HCT116 (cell line): ENCODE results near the gene ZNF839. TPM values are rescaled to one million over a fixed set of nuclear protein-coding genes. Genes with fewer than 3 reads are reported as not detected.
A peak's percentile ranks its signal among the peaks of the same experiment; 100 is the strongest.

Source experiments
- ATAC-seq: fragments of 200-7000 bp; cut with Tn5 transposase; 2 replicates; pipeline ENCODE4 v1.9.1; 2020; ENCODE audit warnings: mild to moderate bottlenecking, moderate library complexity
- BruUV-seq: library from RNA; stranded (reverse); fragments of 400-500 nt; replicated peaks from 2 replicates; lab custom pipeline; 2021; lab: Mats Ljungman, UMichigan
- CTCF ChIA-PET: fragments of 300-600 bp; sonication (Branson Sonifier 250); formaldehyde crosslinking; loops from one replicate; lab custom pipeline; 2021; ENCODE audit warnings: antibody characterized with exemption; lab: Charles Lee
- POLR2A ChIA-PET: fragments of 300-600, 350-600 bp; sonication (Branson Sonifier 250); formaldehyde crosslinking; loops from one replicate; lab custom pipeline; 2021; ENCODE audit warnings: antibody characterized with exemption; lab: Charles Lee
- RAD21 ChIA-PET, 2 experiments: fragments of 300-600 bp; sonication (Branson Sonifier 250); formaldehyde crosslinking; loops; one replicate each; lab custom pipeline; 2023; ENCODE audit warnings: low total read pairs in 2 of 2; ENCODE audit not compliant: uncharacterized antibody in 2 of 2, unreplicated experiment in 2 of 2, low non-redundant PET in 1 of 2; lab: Charles Lee
- DNase-seq: peaks from one replicate; pipeline ENCODE4 v3.0.0-alpha.2; 2010; ENCODE audit warnings: low read depth, low spot score
- H2AFZ ChIP-seq: fragments of 200-600 bp; shearing (Covaris generic), sonication (generic); 2 replicates; pipeline ENCODE4 v1.6.1; 2017; ENCODE audit warnings: low read depth, mixed run types, mixed read lengths, antibody characterized with exemption, low read length; ENCODE audit not compliant: poor library complexity, severe bottlenecking
- H3K27ac ChIP-seq: 2 replicates; pipeline ENCODE4 v1.5.1; 2012; ENCODE audit warnings: low read depth, low read length
- H3K27me3 ChIP-seq: fragments of 200-600 bp; sonication (generic); 2 replicates; pipeline ENCODE4 v1.6.1; 2016; ENCODE audit warnings: mixed run types, low read length, mixed read lengths; ENCODE audit not compliant: insufficient read depth
- H3K36me3 ChIP-seq, 2 experiments: fragments of 200-500 bp in 1 of 2; fragments of 200-600 bp in 1 of 2; sonication (Bioruptor generic) in 1 of 2; sonication (generic) in 1 of 2; 2 replicates each; pipeline versions ENCODE4 v1.5.1 to v1.6.1; 2014 to 2016; ENCODE audit warnings: low read length in 2 of 2, inconsistent platforms in 1 of 2, mixed read lengths in 1 of 2, mixed run types in 1 of 2; ENCODE audit not compliant: insufficient read depth in 2 of 2, control insufficient read depth in 1 of 2
- H3K4me1 ChIP-seq, 2 experiments: fragments of 200-600 bp in 1 of 2; sonication (generic) in 1 of 2; 2 replicates each; pipeline versions ENCODE4 v1.5.1 to v1.6.1; 2012 to 2017; ENCODE audit warnings: low read length in 2 of 2, inconsistent platforms in 1 of 2, mild to moderate bottlenecking in 1 of 2, mixed read lengths in 1 of 2, mixed run types in 1 of 2, moderate library complexity in 1 of 2; ENCODE audit not compliant: insufficient read depth in 2 of 2, control insufficient read depth in 1 of 2
- H3K4me2 ChIP-seq: fragments of 200-600 bp; sonication (generic); 2 replicates; pipeline ENCODE4 v1.6.1; 2017; ENCODE audit warnings: mixed run types, low read length, mixed read lengths
- H3K4me3 ChIP-seq, 2 experiments: fragments of 200-600 bp in 1 of 2; sonication (generic) in 1 of 2; replicated peaks in 1 of 2; 2 replicates each; pipeline ENCODE4 v1.5.1; 2011 to 2016; ENCODE audit warnings: low read length in 2 of 2, control low read depth in 1 of 2, low read depth in 1 of 2, mild to moderate bottlenecking in 1 of 2, mixed read lengths in 1 of 2, mixed run types in 1 of 2
- H3K79me2 ChIP-seq: fragments of 200-600 bp; sonication (generic); 2 replicates; pipeline ENCODE4 v1.6.1; 2017; ENCODE audit warnings: mild to moderate bottlenecking, mixed run types, low read length, moderate library complexity, mixed read lengths; ENCODE audit not compliant: insufficient read depth
- H3K9ac ChIP-seq: fragments of 200-600 bp; sonication (generic); 2 replicates; pipeline ENCODE4 v1.6.1; 2016; ENCODE audit warnings: low read length, mixed read lengths
- H3K9me2 ChIP-seq: fragments of 200-600 bp; sonication (generic), shearing (Covaris generic); 2 replicates; pipeline ENCODE4 v1.6.1; 2017; ENCODE audit warnings: mixed run types, mild to moderate bottlenecking, moderate library complexity; ENCODE audit not compliant: insufficient read depth
- H3K9me3 ChIP-seq, 2 experiments: fragments of 200-500 bp in 1 of 2; fragments of 200-600 bp in 1 of 2; sonication (Bioruptor generic) in 1 of 2; sonication (generic) in 1 of 2; 2 replicates each; pipeline ENCODE4 v1.6.1; 2014 to 2017; ENCODE audit warnings: low read length in 2 of 2, mixed read lengths in 2 of 2, inconsistent platforms in 1 of 2, low read depth in 1 of 2, mild to moderate bottlenecking in 1 of 2, mixed run types in 1 of 2, moderate library complexity in 1 of 2; ENCODE audit not compliant: control insufficient read depth in 1 of 2, insufficient read depth in 1 of 2
- H4K20me1 ChIP-seq: fragments of 200-600 bp; sonication (generic), shearing (Covaris generic); 2 replicates; pipeline ENCODE4 v1.6.1; 2017; ENCODE audit warnings: mixed run types, mild to moderate bottlenecking, moderate library complexity; ENCODE audit not compliant: insufficient read depth
- CBX3 ChIP-seq: IDR thresholded peaks from 2 replicates; pipeline ENCODE4 v1.6.1; 2012; ENCODE audit warnings: low read depth
- EGR1 ChIP-seq: IDR thresholded peaks from 2 replicates; pipeline ENCODE4 v1.6.1; 2012; ENCODE audit warnings: low read depth
- ELF1 ChIP-seq: IDR thresholded peaks from 2 replicates; pipeline ENCODE4 v1.6.1; 2012; ENCODE audit warnings: low read depth, borderline replicate concordance
- EZH2 ChIP-seq: fragments of 200-600 bp; sonication (generic); IDR thresholded peaks from 2 replicates; pipeline ENCODE4 v1.6.1; 2017; ENCODE audit warnings: antibody characterized with exemption, mixed run types
- POLR2A ChIP-seq: IDR thresholded peaks from 2 replicates; pipeline ENCODE4 v1.7.0; 2011; ENCODE audit warnings: borderline replicate concordance; ENCODE audit not compliant: insufficient read depth, insufficient read length; ENCODE audit errors: extremely low read depth
- POLR2AphosphoS5 ChIP-seq: IDR thresholded peaks from 2 replicates; pipeline ENCODE4 v1.6.1; 2011; ENCODE audit warnings: mild to moderate bottlenecking, low read depth, low read length, moderate library complexity
- SP1 ChIP-seq: IDR thresholded peaks from 2 replicates; pipeline ENCODE4 v1.6.1; 2012; ENCODE audit warnings: low read depth
- YY1 ChIP-seq: IDR thresholded peaks from 2 replicates; pipeline ENCODE4 v1.6.1; 2011; ENCODE audit warnings: low read length, low read depth, moderate library complexity, mild to moderate bottlenecking; ENCODE audit not compliant: insufficient replicate concordance; ENCODE audit errors: extremely low read depth
- ZFX ChIP-seq: fragments of 450-650 bp; IDR thresholded peaks from 2 replicates; pipeline ENCODE4 v1.6.1; 2017
- ZNF274 ChIP-seq: fragments of 200-500 bp; sonication (Bioruptor generic); IDR thresholded peaks from 2 replicates; pipeline ENCODE4 v1.6.1; 2014; ENCODE audit warnings: mild to moderate bottlenecking, low read depth, low read length, inconsistent platforms
- intact Hi-C: fragments of 100-400 bp; cut with micrococcal nuclease; formaldehyde crosslinking; loops from 2 replicates; pipeline ENCODE4 v1.10.0; 2022
- total RNA-seq: library from RNA; stranded (reverse); gene quantifications from one replicate; pipeline ENCODE4 v1.2.1, GENCODE V29; 2021; ENCODE audit not compliant: unreplicated experiment
- TF ChIP-seq, protein P1 (sequence below): IDR thresholded peaks from 2 replicates; pipeline ENCODE4 v1.6.1; 2012
- TF ChIP-seq, protein P2 (sequence below): IDR thresholded peaks from 2 replicates; pipeline ENCODE4 v1.6.1; 2012
- TF ChIP-seq, protein P3 (sequence below): IDR thresholded peaks from 2 replicates; pipeline ENCODE4 v1.6.1; 2012; ENCODE audit warnings: low read depth

ZNF839 gene
- total RNA-seq, 1 experiment from 2014 or later, result 17.7 TPM

DNA sequence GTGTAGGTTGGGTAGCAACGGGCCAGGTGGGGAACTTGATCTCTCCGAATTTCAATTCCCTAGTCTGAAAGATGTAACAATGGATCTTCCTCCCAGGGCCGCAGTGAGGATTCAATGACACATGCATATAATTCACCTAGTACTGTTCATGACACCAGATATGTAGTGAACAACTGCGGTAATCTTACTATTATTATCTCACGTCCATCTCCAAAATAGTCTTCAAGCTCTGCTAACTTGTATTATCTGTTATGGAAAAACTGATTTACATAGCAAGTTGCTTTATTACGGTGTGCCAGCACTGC, 41.0 kb upstream of the ZNF839 start:
- peak overlapping the region; percentile 66; the same call in 1 of the 2 replicates for H3K27ac ChIP-seq
- no peaks in the 10 kb centered on the region for H4K20me1 ChIP-seq
- RAD21 ChIA-PET, result interaction anchor here in 1 of 2 experiments (0.6 kb wide), 1 partner anchor 113 kb away, joined by 4 read pairs; no protein-coding TSS in a partner anchor
- no peak overlapping the region for H3K9ac ChIP-seq
- H3K4me3 ChIP-seq, result no peak overlapping the region
- no peak overlapping the region for H2AFZ ChIP-seq
- H3K27me3 ChIP-seq, result no peaks in the 10 kb centered on the region
- H3K9me2 ChIP-seq, result no peaks in the 10 kb centered on the region
- TF ChIP-seq, protein P1, sequence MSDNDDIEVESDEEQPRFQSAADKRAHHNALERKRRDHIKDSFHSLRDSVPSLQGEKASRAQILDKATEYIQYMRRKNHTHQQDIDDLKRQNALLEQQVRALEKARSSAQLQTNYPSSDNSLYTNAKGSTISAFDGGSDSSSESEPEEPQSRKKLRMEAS, result no peak
- TF ChIP-seq POLR2AphosphoS5 (no peak), CBX3 (no peak), ZNF274 (no peak), EZH2 (no peak), YY1 (no peak), EGR1 (no peak), POLR2A (no peak), SP1 (no peak), ELF1 (no peak), ZFX (no peak)
- TF ChIP-seq, protein P2, sequence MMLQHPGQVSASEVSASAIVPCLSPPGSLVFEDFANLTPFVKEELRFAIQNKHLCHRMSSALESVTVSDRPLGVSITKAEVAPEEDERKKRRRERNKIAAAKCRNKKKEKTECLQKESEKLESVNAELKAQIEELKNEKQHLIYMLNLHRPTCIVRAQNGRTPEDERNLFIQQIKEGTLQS, result no peak
- TF ChIP-seq, protein P3, sequence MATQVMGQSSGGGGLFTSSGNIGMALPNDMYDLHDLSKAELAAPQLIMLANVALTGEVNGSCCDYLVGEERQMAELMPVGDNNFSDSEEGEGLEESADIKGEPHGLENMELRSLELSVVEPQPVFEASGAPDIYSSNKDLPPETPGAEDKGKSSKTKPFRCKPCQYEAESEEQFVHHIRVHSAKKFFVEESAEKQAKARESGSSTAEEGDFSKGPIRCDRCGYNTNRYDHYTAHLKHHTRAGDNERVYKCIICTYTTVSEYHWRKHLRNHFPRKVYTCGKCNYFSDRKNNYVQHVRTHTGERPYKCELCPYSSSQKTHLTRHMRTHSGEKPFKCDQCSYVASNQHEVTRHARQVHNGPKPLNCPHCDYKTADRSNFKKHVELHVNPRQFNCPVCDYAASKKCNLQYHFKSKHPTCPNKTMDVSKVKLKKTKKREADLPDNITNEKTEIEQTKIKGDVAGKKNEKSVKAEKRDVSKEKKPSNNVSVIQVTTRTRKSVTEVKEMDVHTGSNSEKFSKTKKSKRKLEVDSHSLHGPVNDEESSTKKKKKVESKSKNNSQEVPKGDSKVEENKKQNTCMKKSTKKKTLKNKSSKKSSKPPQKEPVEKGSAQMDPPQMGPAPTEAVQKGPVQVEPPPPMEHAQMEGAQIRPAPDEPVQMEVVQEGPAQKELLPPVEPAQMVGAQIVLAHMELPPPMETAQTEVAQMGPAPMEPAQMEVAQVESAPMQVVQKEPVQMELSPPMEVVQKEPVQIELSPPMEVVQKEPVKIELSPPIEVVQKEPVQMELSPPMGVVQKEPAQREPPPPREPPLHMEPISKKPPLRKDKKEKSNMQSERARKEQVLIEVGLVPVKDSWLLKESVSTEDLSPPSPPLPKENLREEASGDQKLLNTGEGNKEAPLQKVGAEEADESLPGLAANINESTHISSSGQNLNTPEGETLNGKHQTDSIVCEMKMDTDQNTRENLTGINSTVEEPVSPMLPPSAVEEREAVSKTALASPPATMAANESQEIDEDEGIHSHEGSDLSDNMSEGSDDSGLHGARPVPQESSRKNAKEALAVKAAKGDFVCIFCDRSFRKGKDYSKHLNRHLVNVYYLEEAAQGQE, result no peak
- TF ChIP-seq, all 23 proteins: peak for 0
- ChIA-PET CTCF (no interaction called here), POLR2A (no interaction called here)
- Histone ChIP-seq H3K79me2 (no peaks in the 10 kb centered on the region), H3K4me1 (peaks cover 36 to 69% of the 10 kb centered on the region in 2 experiments), H3K9me3 (no peaks in the 10 kb centered on the region), H3K4me2 (peak overlapping the region; percentile 72; the same call in 1 of the 2 replicates), H3K36me3 (no peaks in the 10 kb centered on the region)
- DNase-seq, result no peak
- BruUV-seq, result no TSS peak
- no peak for ATAC-seq
- intact Hi-C loops, result no loop called here
